ENCODE data around the gene MON2.

DNA sequence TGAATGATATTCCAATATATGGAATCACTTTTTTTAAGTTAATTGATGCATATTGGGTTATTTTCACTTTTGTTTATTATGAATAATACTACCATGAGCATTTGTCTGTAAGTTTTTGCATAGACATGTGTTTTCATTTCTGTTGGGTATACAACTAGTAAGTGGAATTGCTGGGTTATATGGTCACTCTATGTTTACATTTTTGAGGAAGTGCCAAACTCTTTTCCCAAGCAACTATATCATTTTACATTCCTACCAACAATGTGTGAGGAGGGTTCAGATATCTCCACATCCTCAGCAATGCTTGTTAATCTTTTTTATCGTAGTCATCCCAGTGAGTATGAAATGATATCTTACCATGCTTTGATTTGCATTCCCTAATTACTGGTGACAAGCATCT, 64.0 kb downstream of the MON2 start:
- TF ChIP-seq CTCF (IDR thresholded peaks at IDR 0.05; ENCODE audit: borderline replicate concordance, extremely low read depth, low read length, poor library complexity, severe bottlenecking) (no peak), EZH2 (IDR thresholded peaks at IDR 0.05; ENCODE audit: borderline replicate concordance, low read depth, low read length, severe bottlenecking) (no peak)
